Stimulated activated CD4-positive, alpha-beta T cell treated with anti-CD3 and anti-CD28 coated beads, Interleukin-4, amount 100 ng/mL, for 48 hours (primary cell): ENCODE measurements around the gene CEACAM18.
"Not testable (repeated sequence)": the region's sequence is repeated elsewhere in the genome, so short reads cannot be mapped to it uniquely, and the experiment has no call there.

Source experiments
- DNase-seq, 2 donors: peaks; one replicate each; pipeline ENCODE4 v3.0.0-alpha.2; 2020; ENCODE audit warnings: low read depth in 2 of 2

The CEACAM18 gene

GRCh38 chr19:51461723-51462161 is 16.6 kb upstream of the CEACAM18 start:
- no peak for DNase-seq

GRCh38 chr19:51462276-51462675 is 16.1 kb upstream of the CEACAM18 start:
- no peak for DNase-seq

GRCh38 chr19:51462681-51463080 is 15.7 kb upstream of the CEACAM18 start:
- DNase-seq: no peak

GRCh38 chr19:51463976-51464581 is 14.3 kb upstream of the CEACAM18 start:
- not testable (repeated sequence) for DNase-seq

GRCh38 chr19:51466723-51467122 is 11.6 kb upstream of the CEACAM18 start:
- no peak for DNase-seq

GRCh38 chr19:51467864-51468544 is 10.3 kb upstream of the CEACAM18 start:
- no peak for DNase-seq

- DNase-seq: no peak
These were observed 9.8 kb upstream of the CEACAM18 start for GRCh38 chr19:51468545-51468920.

- DNase-seq: no peak
These were observed 9.2 kb upstream of the CEACAM18 start for GRCh38 chr19:51469162-51469561.

- DNase-seq: no peak
These were observed 8.7 kb upstream of the CEACAM18 start for GRCh38 chr19:51469629-51470028.

GRCh38 chr19:51470966-51471365 is 7.4 kb upstream of the CEACAM18 start:
- DNase-seq: no peak

- no peak for DNase-seq
These were observed 6.8 kb upstream of the CEACAM18 start for GRCh38 chr19:51471527-51471926.

- DNase-seq: no peak
These were observed 5.7 kb upstream of the CEACAM18 start for GRCh38 chr19:51472607-51473006.

GRCh38 chr19:51473009-51473707 is 5.2 kb upstream of the CEACAM18 start:
- peak; percentile 86 to 98 for DNase-seq

GRCh38 chr19:51476164-51476563 is 2.2 kb upstream of the CEACAM18 start:
- no peak for DNase-seq

GRCh38 chr19:51477344-51477743 is 995 bp upstream of the CEACAM18 start:
- no peak for DNase-seq

- DNase-seq: peak in 1 of 2 donors; percentile 14
These were observed 1.4 kb downstream of the CEACAM18 start for GRCh38 chr19:51479531-51480331.

GRCh38 chr19:51480590-51480989 is 2.3 kb downstream of the CEACAM18 start:
- peak in 1 of 2 donors; percentile 27 for DNase-seq

- no peak for DNase-seq
These were observed 7.8 kb downstream of the CEACAM18 start for GRCh38 chr19:51485960-51486660.

GRCh38 chr19:51488491-51488890 is 10.2 kb downstream of the CEACAM18 start:
- no peak for DNase-seq

- no peak for DNase-seq
These were observed 10.8 kb downstream of the CEACAM18 start for GRCh38 chr19:51489113-51489512.

GRCh38 chr19:51490676-51491075 is 12.3 kb downstream of the CEACAM18 start:
- no peak for DNase-seq
